HG03095 (cell line): Measurements from ENCODE around the gene NCAPH2.

Experiments used
- ATAC-seq: cut with Tn5 transposase; IDR thresholded peaks from one replicate; pipeline ENCODE4 v1.9.1; 2021; ENCODE audit warnings: moderate library complexity; ENCODE audit not compliant: unreplicated experiment

The NCAPH2 gene

GRCh38 chr22:50474710-50475651 is 33.0 kb upstream of the NCAPH2 start, which contains the start of gene SBF1:
Gene SBF1, minus strand, starts transcription at chr22:50475035. Its CDS starts 195 bp downstream, at chr22:50474840.
- ATAC-seq, result peak; percentile 71

- no peak for ATAC-seq
Observed at GRCh38 chr22:50475652-50476002, 32.4 kb upstream of the NCAPH2 start.

GRCh38 chr22:50476868-50477267 is 31.2 kb upstream of the NCAPH2 start:
- no peak for ATAC-seq

DNA sequence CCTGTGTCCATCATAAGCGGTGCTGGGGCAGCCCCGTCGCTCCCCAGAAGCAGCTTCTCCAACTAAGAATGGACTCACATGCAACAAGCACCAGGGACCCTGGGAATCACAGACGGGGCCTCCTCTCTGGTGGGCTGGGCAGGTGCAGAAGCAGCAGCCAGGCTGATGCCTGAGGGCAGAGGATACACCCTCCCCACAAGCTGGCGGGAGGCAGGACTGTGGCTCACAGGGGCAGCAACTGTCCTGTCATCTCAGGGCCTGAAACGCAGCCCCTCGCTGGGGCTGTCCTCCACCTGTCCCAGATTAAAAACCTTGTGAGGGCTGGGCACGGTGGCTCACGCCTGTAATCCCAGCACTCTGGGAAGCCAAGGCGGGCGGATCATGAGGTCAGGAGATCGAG is 30.1 kb upstream of the NCAPH2 start:
- ATAC-seq, result no peak

DNA sequence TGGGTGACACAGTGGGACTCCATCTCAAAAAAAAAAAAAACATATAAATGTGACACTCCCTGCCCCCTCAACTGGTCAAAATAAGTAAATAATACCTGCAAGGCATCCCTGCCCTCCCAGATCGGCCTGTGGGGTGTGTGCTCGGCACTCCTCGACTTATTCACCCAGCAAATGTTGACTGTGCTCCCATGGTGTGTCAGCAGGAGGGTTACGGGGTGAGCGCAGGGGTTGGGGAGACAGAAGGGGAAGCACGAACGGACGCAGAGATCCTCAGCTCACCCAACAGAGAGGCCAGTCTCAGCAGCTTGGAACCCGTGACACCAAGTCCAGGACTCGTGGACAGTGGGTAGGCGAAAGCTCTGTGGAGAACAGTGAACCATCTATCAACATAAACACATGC is 28.3 kb upstream of the NCAPH2 start:
- no peak for ATAC-seq

- ATAC-seq, result no peak
Observed at GRCh38 chr22:50481045-50481439, 27.0 kb upstream of the NCAPH2 start.

DNA sequence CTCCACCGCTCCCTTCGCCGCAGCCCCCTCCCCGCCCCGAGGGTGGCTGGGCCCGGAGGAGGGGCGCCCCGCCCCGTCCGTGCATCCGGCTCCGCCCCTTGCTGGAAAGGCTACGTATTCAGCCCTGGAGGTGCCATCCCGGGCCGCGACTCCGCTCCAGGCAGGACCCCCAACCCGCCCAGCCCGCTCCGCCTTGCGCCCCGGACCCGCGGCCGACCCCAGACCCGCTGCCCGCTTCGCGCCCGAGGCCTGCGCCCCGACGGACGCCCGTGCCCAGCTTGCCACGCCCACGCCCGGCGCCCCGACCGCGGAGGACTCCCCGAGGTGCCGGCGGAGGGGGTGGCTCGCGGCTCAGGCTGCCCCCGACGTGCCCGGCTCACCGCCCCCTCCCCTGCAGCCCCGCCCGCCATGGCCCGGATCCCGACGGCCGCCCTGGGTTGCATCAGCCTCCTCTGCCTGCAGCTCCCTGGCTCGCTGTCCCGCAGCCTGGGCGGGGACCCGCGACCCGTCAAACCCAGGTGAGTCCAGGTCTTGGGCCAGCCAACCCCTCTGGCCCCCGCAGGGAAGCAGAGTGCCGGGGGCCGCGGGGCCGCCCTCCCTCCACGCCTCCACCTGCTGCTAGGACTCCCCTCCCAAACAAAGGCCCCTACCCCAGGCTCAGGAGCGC is 26.5 kb upstream of the NCAPH2 start, which contains the start of gene ADM2:
Gene ADM2, plus strand, starts transcription at position 104 of the 667 bp plus-strand sequence. Its CDS starts 305 bp downstream, at position 409.
- no peak for ATAC-seq

DNA sequence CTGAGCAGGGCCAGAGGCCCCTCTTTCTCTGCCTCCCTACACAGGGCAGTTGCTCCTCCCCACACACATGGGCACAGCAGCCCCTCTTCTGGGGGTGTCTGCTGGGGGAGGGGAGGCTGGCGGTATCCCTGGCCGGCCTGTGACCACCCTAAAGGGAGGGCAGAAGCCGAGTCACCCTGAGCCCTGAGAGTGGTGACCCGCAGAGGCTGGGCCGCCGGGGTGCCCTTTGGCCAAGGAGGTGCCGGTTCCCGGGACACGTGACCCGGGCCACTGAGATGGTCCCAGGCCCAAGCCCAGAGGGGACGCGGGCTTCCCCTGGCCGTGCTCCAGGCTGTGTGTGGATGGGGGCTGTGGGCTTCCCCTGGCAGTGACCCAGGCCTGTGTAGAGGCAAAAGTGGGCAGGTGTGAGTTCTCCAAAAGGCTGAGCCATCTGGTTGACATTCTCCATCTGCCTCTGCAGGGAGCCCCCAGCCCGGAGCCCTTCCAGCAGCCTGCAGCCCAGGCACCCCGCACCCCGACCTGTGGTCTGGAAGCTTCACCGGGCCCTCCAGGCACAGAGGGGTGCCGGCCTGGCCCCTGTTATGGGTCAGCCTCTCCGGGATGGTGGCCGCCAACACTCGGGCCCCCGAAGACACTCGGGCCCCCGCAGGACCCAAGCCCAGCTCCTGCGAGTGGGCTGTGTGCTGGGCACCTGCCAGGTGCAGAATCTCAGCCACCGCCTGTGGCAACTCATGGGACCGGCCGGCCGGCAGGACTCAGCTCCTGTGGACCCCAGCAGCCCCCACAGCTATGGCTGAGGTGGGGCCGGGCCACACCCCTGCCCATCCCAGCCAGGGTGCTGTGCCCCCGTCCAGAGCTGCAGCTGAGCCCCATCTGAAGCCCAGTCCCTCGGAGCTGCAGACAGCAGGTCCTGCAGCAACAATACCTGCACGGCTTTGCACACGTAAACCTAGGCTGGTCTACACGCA is 25.6 kb upstream of the NCAPH2 start:
- no peak for ATAC-seq

DNA sequence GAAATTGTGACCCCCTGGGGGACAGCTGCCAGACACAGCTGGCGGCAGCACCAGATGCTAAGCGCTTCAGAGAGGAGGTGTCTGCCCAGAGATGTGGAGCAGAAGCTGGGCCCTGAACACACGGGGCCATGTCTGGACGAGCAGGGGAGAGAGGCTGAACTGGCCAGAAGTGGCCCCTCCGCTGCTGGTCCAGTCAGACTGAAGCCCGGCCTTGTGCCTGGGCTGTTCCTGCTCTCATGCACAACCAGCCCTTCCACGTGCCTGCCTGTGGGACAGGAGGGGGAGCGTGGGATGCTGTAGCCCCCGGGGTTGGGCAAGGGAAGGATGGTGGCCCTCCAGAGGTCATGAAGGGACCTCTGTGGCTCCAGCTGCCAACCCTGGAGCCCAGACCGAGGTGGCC is 24.9 kb upstream of the NCAPH2 start:
- ATAC-seq, result no peak

- no peak for ATAC-seq
Observed at GRCh38 chr22:50483556-50483955, 24.5 kb upstream of the NCAPH2 start.

DNA sequence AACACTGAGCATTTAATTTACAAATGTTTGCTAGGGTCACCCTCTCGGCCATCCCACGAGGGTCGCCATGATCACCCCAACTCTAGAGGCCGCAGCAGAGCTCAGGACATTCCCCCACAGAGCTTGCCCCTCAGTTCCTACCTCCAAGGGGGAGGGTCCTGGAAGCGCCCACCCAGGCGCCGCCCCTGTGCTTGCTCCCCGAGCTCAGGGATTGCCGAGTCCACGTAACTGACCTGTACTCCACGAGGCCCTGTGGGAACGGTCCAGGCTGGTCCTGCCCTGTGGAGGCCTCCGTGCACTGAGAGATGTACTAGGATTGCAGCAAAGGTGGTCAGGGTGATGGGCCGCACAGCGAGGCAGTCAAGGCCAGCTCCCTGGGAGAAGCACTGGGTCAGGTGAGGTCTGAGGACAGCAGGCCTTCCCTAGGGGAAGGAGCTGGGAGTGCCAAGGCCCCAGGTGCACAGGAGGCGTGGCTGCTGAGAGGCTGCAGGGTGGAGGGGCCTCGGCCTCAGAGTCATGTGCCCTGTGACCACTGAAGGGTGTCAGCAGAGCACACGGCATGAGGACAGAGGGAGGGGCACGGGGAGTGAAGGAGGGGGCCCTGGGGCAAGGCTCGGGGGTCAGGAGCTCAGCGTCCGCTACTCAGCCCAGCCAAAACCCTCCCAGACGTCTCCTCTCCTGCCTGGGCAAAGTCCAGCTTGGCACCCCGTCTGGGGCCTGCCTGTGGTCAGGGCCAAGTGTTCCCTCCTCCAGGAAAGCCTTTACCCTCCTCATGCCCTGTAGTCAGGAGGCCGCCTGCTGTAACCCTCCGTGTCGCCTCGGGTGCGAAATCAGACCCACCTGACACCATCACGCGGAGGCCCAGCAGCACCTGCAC is 23.8 kb upstream of the NCAPH2 start:
- ATAC-seq, result no peak

GRCh38 chr22:50485221-50486131 is 22.5 kb upstream of the NCAPH2 start:
- ATAC-seq, result no peak

DNA sequence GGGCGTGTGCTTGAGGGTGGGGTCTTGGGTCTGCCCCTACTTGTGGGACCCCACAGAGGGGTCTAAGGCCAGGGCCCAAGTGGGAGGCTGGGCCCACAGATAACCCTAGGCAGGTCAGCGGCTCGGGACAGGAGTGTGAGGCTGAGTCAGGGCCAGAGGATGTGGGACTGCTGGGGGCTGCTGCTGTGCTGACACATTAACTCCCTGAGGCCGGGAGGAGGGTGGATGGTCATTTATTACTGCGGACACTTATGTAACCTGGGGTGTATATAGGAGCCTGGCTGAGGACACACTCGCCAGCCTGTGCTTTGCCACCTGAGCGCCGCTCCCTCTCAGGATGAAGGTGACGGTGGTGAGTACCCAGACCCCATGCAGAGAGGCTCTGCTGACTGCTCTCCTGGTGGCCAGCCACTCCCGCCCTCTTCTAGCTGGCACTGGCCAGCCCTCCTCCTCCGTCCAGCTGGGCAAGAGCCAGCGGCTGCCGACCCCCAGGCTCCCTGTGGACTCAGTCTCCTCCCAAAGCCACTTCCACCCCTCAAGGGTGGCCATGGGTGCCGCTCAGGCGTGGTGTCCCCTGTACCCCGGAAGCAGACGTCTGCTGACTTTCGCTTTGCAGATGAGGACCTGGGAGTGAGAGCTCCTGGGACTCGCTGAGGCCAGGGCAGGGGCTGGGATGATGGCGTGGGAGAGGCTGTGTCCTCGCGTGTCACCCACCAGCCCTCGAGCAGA is 21.3 kb upstream of the NCAPH2 start, which contains the start of gene MIOX:
Gene MIOX, plus strand, starts transcription at position 299 of the 729 bp plus-strand sequence. Its CDS starts 39 bp downstream, at position 338.
- ATAC-seq, result no peak

GRCh38 chr22:50487290-50488005 is 20.6 kb upstream of the NCAPH2 start:
- ATAC-seq, result no peak

DNA sequence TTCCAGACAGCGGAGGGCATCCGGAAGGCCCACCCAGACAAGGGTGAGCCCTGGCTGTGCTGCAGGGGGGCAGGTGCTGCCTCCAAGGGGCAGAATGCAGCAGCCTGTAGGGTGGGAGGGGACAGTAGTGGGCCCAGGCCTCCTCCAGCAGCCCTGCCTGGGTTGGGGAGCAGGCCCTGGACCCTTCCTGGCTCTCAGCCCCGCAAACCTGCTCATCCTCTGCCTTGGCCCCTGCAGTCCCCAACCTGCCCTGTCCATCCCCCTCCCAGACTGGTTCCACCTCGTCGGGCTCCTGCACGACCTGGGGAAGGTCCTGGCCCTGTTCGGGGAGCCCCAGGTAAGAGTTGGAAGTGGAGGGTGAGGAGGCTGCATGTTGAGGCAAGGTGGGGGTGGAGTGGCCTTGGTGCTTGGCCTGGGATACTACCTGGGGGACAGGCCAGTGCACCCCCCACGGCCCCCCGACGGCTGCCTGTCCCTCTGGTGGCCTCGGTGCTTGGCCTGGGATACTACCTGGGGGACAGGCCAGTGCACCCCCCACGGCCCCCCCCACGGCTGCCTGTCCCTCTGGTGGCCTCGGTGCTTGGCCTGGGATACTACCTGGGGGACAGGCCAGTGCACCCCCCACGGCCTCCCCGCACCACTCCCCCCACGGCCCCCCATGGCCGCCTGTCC is 19.9 kb upstream of the NCAPH2 start:
- ATAC-seq, result no peak

DNA sequence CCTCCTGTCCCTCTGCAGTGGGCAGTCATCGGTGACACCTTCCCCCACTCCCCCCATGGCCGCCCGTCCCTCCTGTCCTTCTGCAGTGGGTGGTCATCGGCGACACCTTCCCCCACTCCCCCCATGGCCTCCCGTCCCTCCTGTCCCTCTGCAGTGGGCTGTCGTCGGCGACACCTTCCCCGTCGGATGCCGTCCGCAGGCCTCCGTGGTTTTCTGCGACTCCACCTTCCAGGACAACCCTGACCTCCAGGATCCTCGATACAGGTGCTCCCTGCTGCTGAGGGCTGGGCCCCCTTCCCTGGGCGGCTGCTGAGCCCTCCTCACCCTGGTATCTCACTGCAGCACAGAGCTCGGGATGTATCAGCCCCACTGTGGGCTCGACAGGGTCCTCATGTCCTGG is 19.1 kb upstream of the NCAPH2 start:
- ATAC-seq, result no peak
